GM23248 (cell line): ENCODE results near the gene TM4SF1.

Experiments
- EZH2 ChIP-seq: fragments of 200-600 bp; sonication (generic); IDR thresholded peaks from 2 replicates; pipeline ENCODE4 v1.6.1; 2018; ENCODE audit warnings: antibody characterized with exemption, mild to moderate bottlenecking; ENCODE audit not compliant: insufficient read depth, poor library complexity, severe bottlenecking
- EZH2phosphoT487 ChIP-seq: fragments of 200-600 bp; sonication (generic); IDR thresholded peaks from 2 replicates; pipeline ENCODE4 v1.6.1; 2018; ENCODE audit warnings: antibody characterized with exemption, moderate library complexity, mild to moderate bottlenecking, low read depth; ENCODE audit not compliant: insufficient read depth

GRCh38 chr3:149368674-149369497, 8.6 kb downstream of the TM4SF1 start:
- TF ChIP-seq EZH2phosphoT487 (no peak), EZH2 (no peak)
